HG03432 (cell line): ENCODE measurements around the gene ERC2.

Experiments used
- ATAC-seq: cut with Tn5 transposase; IDR thresholded peaks from one replicate; pipeline ENCODE4 v1.9.1; 2021; ENCODE audit warnings: mild to moderate bottlenecking, moderate library complexity; ENCODE audit not compliant: unreplicated experiment

Gene ERC2

GRCh38 chr3:56260262-56260661 is 208.0 kb downstream of the ERC2 start:
- ATAC-seq, result no peak

GRCh38 chr3:56257826-56258225 is 210.4 kb downstream of the ERC2 start:
- no peak for ATAC-seq

- ATAC-seq, result no peak
These were observed 213.4 kb downstream of the ERC2 start for GRCh38 chr3:56254835-56255234.

GRCh38 chr3:56253941-56254665 is 214.2 kb downstream of the ERC2 start:
- no peak for ATAC-seq

GRCh38 chr3:56251343-56251945 is 216.8 kb downstream of the ERC2 start:
- ATAC-seq, result no peak

GRCh38 chr3:56248021-56248420 is 220.2 kb downstream of the ERC2 start:
- no peak for ATAC-seq

- no peak for ATAC-seq
These were observed 230.0 kb downstream of the ERC2 start for GRCh38 chr3:56238299-56238698.

GRCh38 chr3:56233742-56234141 is 234.5 kb downstream of the ERC2 start:
- ATAC-seq, result no peak

- no peak for ATAC-seq
These were observed 239.0 kb downstream of the ERC2 start for GRCh38 chr3:56229311-56229710.

- no peak for ATAC-seq
These were observed 245.4 kb downstream of the ERC2 start for GRCh38 chr3:56222866-56223265.

- no peak for ATAC-seq
These were observed 248.1 kb downstream of the ERC2 start for GRCh38 chr3:56219894-56220805.

- ATAC-seq, result no peak
These were observed 258.1 kb downstream of the ERC2 start for GRCh38 chr3:56209982-56210751.

GRCh38 chr3:56207922-56208321 is 260.3 kb downstream of the ERC2 start:
- no peak for ATAC-seq

GRCh38 chr3:56205406-56205805 is 262.9 kb downstream of the ERC2 start:
- ATAC-seq, result no peak

- ATAC-seq, result no peak
These were observed 265.3 kb downstream of the ERC2 start for GRCh38 chr3:56202997-56203396.

- ATAC-seq, result no peak
These were observed 266.9 kb downstream of the ERC2 start for GRCh38 chr3:56201407-56201806.

- no peak for ATAC-seq
These were observed 268.0 kb downstream of the ERC2 start for GRCh38 chr3:56200251-56200650.

- no peak for ATAC-seq
These were observed 270.3 kb downstream of the ERC2 start for GRCh38 chr3:56197991-56198390.

GRCh38 chr3:56197259-56197965 is 270.9 kb downstream of the ERC2 start:
- no peak for ATAC-seq

GRCh38 chr3:56196700-56197099 is 271.6 kb downstream of the ERC2 start:
- ATAC-seq, result no peak
